DMS 273 (cell line): ENCODE data around the gene MNAT1.
"Not testable (repeated sequence)": the region's sequence is repeated elsewhere in the genome, so short reads cannot be mapped to it uniquely, and the experiment has no call there.

Experiments used
- DNase-seq: peaks from one replicate; lab custom pipeline; 2025; ENCODE audit not compliant: unreplicated experiment; lab: John Stamatoyannopoulos, UW

Gene MNAT1

DNA sequence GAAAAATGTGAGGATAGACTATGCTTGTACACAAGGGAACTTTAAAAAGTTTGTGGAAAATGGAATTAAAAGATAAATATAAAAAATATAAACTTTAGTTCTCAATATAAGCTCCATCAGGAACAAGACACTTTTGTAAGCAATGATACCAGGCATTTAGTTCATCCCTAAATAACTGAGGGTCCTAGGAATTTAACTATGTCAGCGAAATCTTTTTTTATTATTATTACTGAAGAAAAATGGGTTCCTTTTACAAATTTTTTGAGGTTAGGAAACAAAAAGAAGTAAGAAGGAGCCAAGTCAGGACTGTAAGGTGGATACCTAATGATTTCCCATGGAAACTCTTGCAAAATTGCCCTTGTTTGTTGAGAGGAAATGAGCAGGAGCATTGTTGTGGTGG is 143.6 kb downstream of the MNAT1 start:
- no peak for DNase-seq

DNA sequence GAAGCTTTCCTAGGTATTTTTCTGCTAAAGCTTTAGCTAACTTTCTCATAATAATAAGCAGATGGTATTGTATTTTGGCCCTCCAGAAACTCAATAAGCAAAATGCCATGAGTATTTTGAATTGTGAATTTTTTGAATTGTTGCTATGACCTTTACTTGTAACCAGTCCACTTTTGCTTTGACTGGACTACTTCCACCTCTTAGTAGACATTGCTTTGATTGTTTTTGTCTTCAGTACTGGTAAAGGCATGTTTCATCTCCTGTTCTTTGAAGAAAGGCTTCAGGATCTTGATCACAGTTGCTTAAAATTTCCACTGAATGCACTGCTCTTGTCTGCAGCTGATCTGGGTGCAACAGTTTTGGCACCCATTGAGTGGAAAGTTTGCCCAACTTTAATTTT is 144.0 kb downstream of the MNAT1 start:
- no peak for DNase-seq

DNA sequence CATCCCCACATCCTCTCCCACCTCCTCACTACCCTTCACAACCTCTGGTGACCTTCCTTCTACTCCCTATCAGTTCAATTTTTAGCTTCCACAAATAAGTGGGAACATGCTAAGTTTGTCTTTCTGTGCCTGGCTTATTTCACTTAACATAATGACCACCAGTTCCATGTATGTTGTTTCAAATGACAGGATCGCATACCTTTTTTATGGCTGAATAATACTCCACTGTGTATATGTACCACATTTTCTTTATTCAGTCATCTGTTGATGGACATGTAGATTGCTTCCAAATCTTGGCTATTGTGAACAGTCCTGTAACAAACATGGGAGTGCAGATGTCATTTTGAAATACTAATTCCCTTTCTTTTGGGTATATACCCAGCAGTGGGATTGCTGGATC is 147.7 kb downstream of the MNAT1 start:
- DNase-seq = no peak

DNA sequence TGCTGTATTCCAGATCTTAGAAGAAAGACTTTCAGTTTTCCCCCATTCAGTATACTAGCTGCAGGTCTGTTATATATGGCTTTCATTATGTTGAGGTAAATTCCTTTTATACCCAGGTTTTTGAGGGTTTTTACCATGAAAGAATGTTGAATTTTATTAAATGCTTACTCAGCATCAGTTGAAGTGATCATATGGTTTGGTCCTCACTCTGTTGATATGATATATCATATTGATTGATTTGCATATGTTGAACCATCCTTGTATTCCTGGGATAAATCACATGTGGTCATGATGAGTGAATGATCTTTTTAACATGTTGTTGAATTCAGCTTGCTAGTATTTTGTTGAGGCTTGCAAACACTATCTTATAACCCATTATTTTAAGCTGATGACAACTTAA is 149.6 kb downstream of the MNAT1 start:
- DNase-seq = no peak

DNA sequence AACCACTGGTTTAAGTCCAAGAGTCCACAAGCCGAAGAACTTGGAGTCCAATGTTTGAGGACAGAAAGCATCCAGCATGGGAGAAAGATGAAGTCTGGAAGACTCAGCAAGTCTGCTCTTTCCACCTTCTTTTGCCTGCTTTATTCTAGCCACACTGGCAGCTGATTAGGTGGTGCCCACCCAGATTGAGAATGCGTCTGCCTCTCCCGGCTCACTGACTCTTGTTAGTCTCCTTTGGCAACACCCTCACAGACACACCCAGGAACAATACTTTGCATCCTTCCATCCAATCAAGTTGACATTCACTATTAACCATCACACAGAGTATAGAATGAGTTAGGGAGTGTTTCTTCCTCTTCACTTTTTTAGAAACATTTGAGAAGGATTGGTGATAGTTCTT is 156.1 kb downstream of the MNAT1 start:
- not testable (repeated sequence) for DNase-seq

DNA sequence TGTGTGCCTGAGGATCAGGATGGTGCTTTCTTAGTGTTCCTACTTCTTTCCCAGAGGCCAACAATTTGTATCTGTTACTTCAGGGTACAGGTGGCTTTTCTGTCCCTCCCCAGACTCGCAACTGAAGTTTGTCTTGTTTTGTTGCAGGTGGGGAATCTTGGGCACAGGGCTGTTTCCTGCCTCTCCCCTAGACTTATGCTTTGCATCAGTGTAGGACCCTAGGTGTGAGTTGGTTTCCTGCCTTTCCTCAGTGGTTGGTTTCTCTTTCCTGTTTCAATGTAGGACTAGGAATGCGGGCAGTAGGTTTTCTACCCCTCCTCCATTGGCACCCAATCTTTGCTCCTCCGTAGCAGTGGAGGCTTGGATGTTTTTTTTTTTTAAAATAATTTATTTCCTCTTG is 159.3 kb downstream of the MNAT1 start:
- DNase-seq = no peak

DNA sequence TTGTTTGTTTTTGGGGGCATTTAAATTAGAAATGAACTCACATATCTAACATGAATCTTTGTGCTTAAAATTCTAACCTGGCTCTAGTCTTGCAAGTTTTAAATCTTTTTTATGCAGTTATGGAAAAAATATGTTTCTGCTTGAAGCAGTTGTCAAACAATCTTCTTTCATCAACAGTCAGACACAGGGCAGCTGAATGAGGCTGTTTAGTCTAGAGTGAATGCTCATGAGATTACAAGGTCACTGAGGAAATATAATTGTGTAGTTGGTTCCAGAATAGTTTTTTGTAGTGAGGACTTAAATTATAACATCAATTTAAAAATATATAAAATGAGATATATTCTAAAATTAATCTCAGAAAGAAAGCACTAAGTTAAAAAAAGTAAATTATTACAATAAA is 169.8 kb downstream of the MNAT1 start:
- DNase-seq = no peak

DNA sequence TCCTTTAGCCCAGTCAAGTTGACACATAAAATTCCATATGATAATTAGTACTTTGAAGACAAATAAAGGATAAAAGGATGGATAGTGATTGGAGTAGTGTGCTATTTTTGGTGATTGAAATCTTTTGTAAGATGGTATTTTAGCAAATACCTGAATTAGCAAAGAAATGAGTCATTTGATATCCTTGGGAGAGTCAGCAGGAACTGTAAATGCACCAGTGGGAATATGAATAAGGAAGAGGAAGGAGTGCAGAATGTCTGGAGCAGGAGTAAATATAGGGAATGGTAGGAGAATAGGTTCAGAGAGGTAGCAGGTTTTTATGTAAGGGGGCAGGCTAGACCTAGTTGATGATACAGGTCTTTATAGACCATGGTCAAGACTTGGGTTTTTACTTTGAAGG is 171.4 kb downstream of the MNAT1 start:
- no peak for DNase-seq

DNA sequence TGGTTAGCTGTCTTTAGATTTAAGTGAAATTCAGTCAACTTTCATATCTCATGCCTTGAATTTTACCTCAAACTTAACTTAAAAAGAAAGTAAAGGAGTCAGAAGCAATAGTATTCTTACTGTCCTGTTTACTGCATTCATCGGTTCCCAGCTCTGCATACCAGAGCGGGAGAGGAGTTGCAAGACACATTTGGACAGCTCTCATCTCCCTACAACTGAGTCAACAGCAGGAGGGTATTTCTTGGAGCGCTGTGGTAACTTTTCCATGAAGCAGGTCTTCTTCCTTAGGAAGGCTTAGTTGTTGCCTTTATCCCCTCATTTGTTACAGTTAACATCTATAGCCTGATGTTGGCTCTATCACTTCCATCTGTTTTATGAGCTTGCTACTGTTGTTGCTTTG is 181.2 kb downstream of the MNAT1 start:
- no peak for DNase-seq

DNA sequence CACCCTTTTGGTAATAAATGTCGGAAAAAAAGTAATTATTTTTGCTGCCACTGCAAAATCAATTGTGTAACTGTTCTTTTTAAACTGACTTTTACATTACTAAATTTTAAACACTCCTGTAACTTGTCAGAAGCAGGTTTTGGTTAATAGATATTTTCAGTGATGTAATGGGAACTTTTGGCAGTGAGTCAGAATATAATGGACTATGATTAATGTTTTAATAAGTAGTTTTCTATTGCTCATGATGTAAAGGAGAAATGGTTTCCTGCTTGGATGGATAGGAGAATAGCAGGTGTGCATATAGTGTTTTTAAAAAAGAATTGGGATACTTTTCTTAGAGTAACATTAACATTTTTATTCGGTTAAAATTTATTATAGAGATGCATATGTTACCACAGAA is 187.5 kb downstream of the MNAT1 start:
- DNase-seq = no peak

DNA sequence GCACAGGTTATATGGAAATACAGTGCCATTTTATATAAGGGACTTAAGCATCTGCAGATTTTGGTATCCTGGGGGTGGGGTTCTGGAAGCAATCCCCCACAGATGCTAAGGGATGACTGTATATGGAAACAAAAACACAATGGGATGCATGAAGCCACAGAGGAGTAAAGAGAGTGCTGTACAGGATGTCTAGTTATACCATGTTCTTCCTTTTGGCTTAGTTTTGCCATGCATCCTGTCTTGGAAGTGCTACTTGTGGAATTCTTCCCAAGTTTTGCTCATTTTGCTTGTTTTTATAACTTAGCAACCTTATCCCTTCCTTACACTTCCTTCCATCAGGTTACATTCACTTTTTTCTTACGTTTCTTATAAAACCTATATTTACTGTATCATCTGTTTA is 190.7 kb downstream of the MNAT1 start:
- DNase-seq = no peak

DNA sequence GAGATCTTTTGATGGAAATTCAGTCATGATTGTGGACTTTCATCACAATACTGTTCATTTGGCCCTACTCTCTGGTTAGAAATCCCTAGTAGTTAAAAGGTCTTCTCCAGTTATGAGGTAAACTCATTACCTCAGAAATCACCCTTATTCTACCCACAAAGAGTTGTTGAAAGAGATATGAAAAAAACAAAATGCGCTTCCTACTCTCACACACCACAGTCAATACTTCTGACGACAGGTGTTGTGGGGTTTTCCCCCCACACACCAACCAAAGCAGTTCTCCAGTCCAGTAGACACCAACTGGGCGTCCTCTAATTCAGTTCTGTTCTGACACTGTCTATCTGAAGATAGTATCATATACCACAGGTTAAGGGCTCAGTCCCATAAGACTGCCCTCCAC is 191.4 kb downstream of the MNAT1 start:
- DNase-seq = no peak

DNA sequence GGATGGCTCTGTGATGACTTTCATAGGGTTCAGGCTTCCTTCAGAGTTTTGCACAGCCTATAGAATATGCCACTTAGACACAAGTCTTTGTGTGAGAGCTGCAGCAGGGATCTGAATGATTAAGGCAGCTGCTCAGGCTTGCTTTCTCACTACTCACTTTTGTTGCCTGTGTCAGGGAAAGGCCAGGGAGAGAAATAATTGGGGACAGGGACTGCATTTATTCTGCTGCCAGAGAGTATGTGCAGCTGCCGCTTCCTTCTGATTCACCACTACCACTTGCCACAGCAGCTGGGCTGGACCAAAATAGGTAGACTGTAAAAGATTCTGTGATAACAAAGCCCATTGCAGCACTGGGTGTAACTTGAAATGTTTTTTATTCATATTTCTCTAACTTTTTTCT is 196.7 kb downstream of the MNAT1 start:
- DNase-seq = peak; percentile 48

DNA sequence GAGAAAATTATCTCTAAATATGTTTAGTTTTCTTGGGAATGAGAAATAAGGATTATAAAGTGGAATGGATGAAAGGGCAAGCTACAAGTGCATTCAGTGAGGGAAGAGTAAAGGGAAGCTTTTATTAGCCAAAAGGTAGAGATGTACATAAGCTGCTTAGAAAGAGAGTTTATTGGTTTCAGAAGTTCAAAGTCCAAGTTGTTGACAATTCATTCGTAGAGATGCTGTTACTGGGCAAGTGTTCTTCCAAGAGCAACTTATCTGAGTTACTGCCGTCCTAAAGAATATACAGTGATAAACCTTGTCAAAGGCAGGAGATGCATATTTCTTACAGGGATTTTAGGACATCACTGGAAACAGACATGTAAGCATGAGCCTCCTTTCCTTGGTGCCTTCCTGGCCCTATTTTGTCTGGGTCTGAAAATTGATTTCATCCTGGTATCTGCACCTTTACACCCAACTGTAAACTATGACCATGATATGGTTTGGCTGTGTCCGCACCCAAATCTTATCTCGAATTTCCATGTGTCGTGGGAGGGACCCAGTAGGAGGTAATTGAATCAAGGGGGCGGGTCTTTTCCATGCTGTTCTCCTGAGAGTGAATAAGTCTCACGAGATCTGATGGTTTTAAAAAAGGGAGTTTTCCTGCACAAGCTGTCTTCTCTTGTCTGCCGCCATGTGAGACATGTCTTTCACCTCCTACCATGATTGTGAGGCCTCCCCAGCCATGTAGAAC is 199.5 kb downstream of the MNAT1 start:
- no peak for DNase-seq

DNA sequence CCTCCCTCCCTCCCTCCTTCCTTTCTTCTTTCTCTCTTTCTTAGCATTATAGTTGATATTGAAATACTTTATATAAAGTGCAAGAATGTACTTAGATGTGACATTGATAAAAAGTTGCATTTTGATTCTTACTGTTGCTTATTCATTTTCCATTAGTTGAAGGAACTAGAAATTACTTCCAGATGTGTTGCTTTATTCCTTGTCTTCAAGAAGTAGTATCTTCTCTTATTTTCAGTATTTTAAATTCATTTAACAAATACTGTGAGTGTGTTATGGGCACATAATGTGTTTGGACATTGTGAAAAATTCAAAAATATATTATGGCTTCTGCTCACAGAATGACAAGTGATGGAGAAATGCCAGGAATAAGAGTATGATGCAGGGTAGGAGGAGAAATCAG is 200.8 kb downstream of the MNAT1 start:
- DNase-seq = no peak

DNA sequence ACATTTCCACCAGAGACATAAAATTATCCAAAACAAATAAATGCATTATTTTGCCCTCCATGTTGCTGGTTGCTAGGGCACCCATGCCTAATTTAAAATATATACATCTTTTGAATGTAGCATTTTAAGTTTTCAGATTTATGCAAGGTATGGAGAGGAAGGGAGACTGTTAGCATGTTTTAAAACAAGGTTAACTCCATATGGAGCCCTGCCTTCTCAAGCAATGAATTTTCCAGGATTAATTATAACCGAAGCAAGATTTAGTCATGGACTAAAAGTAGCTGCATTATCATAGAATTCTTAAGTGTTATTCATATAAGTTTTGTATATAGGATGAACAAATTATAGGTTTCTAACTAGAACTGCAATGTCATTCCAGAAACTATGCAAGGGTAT is 209.1 kb downstream of the MNAT1 start:
- peak; percentile 50 for DNase-seq

DNA sequence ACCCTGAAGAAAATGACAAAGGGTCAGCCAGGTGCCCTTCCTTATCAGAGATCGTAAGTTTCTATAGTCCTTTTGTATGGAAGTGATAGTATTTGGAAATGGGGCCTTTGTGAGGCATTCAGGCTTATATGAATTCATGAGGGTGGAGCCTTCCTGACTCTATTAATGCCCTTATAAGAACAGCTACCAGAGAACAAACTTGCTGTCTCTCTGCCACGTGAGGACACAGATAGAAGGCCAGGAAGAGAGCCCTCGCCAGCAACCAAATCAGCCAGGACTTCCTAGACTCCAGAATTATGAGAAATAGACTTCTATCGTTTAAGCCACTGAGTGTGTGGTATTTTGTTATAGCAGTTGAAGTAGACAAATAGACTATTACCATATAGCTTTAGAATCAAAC is 209.6 kb downstream of the MNAT1 start:
- peak; percentile 55 for DNase-seq

DNA sequence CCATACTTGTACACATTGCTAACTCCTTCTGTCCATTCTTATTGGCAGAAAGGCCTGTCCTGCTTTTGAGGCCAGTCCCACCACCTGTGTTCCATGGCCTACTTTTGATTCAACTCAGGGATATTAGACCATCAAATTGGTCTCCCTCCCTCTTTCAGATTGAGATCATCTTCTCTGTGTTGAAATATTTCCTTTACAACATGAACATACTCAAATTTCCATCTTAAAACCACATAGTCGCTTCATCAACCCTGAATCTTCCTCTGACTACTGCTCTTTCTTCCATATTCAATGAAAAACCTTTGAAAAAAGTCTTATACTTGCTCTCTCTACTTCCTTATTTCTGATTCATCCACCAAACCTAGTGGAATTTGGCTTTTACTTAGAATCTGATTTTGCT is 211.4 kb downstream of the MNAT1 start:
- no peak for DNase-seq

DNA sequence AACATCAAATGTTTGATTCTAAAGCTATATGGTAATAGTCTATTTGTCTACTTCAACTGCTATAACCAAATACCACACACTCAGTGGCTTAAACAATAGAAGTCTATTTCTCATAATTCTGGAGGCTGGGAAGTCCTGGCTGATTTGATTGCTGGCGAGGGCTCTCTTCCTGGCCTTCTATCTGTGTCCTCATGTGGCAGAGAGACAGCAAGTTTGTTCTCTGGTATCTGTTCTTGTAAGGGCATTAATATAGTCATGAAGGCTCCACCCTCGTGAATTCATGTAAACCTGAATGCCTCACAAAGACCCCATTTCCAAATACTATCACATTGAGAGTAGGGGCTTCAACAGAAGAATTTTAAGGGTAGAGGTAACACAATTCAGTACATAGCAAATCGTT is 212.2 kb downstream of the MNAT1 start:
- no peak for DNase-seq

DNA sequence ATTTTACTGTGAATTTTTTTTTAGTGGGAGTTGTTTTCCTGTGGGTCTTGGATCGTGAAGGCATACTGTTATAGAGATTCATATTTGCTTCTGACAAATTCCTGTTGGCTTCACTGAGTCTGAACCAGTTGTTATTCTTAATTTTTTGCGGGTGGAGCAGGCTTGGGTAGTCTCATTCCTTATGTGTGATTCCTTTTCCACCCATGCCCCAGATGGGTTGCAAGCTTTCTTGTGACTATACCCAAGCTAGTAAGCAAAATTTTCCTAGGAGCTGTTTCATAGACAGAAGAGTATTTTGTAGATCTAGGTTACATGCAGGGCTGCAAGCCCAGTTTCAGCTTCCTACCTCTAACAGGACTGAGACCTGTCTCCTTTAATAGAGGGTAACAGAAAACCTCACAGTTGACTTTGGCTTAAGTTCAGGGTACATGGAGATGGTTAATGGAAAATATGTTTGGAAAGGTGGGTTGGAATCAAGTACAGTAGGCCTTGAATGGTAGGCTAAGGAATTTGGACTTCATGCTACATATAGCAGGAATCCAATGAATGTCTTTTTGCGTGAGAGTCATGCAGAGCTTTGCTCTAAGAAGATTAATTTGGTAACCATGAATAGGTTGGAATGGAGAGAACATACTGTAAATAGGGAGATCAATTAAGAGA is 217.3 kb downstream of the MNAT1 start:
- no peak for DNase-seq

DNA sequence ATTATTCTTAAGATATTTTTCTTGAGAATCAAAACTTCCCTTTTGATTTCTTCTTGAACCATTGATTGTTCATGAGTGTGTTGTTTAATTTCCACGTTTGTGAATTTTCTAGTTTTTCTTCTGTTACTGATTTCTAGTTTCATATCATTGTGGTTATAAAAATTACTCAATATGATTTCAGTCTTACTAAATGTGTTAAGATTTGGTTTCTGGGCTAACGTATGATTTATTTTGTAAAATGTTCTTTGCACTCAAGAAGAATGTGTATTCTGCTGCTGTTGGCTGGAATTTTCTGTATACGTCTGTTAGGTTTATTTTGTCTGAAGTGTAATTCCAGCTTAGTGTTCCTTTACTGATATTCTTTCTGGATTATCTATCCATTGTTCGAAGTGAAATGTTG is 221.6 kb downstream of the MNAT1 start:
- DNase-seq = no peak

DNA sequence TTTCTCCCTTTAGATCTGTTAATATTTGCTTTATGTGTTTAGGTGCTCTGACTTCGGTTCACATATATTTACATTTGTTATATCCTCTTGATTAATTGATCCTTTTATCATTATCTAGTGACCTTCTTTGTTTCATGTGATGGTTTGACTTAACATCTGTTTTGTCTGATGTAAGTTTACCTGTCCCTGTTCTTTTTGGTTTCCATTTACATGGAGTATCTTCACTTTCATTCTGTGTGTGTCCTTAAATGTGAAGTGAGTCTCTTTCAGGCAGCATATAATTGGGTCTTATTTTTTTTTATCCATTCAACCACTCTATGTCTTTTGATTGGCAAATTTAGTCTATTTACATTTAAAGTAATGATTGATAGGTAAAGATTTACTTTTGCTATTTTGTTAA is 222.1 kb downstream of the MNAT1 start:
- no peak for DNase-seq

DNA sequence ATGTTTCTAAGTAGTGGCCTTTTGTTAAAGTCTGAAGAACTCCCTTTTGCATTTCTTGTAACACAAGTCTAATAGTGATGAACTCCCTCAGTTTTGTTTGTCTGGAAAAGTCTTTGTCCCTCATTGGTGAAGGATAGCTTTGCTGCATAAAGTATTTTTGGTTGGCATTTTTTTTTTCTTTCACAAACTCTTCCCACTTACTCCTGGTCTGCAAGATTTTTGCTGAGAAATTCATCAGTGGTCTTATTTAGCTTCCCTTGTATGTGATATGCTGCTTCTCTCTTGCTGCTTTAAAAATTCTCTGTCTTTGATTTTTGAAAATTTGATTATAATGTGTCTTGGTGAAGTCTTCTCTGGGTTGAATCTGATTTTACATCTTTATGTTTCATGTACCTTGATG is 223.6 kb downstream of the MNAT1 start:
- no peak for DNase-seq
